ENCODE results near the gene NUMBL. TPM values are rescaled to one million over a fixed set of nuclear protein-coding genes. Genes with fewer than 3 reads are reported as not detected.

NUMBL gene
- polyA plus RNA-seq, 1 donor from 2014 or later, result 20.5 TPM

- H3K9me2 ChIP-seq (ENCODE audit: insufficient read depth, low read length), result no peaks in the 10 kb centered on the region
- H4K20me1 ChIP-seq (ENCODE audit: insufficient read depth), result no peaks in the 10 kb centered on the region
- H3K9ac ChIP-seq (ENCODE audit: low read length), result no peak overlapping the region
- H3K36me3 ChIP-seq (ENCODE audit: insufficient read depth, low read length), result no peaks in the 10 kb centered on the region
- H3K9me3 ChIP-seq (ENCODE audit: low read length), result no peaks in the 10 kb centered on the region
- no peaks in the 10 kb centered on the region for H3F3A ChIP-seq (ENCODE audit: insufficient read depth, low read length, poor library complexity, severe bottlenecking)
- H3K79me2 ChIP-seq (replicated peaks; ENCODE audit: insufficient read depth, low read length), result no peaks in the 10 kb centered on the region
- H3K27ac ChIP-seq (ENCODE audit: low read length), result no peak overlapping the region
- TF ChIP-seq EZH2 (IDR thresholded peaks at IDR 0.05; ENCODE audit: borderline replicate concordance, insufficient read depth, low read length, poor library complexity, severe bottlenecking) (no peak), MXI1 (conservative IDR thresholded peaks at IDR 0.05; ENCODE audit: poor library complexity, severe bottlenecking) (no peak), TAF1 (IDR thresholded peaks at IDR 0.05; ENCODE audit: low read depth) (no peak), EP300 (conservative IDR thresholded peaks at IDR 0.05; ENCODE audit: poor library complexity, severe bottlenecking) (no peak), RAD21 (conservative IDR thresholded peaks at IDR 0.05) (no peak), POLR2AphosphoS5 (IDR thresholded peaks at IDR 0.05) (no peak), CTCF (IDR thresholded peaks at IDR 0.05; ENCODE audit: poor library complexity, severe bottlenecking) (no peak), SMC3 (conservative IDR thresholded peaks at IDR 0.05; ENCODE audit: poor library complexity) (no peak)
- TF ChIP-seq, protein P1, sequence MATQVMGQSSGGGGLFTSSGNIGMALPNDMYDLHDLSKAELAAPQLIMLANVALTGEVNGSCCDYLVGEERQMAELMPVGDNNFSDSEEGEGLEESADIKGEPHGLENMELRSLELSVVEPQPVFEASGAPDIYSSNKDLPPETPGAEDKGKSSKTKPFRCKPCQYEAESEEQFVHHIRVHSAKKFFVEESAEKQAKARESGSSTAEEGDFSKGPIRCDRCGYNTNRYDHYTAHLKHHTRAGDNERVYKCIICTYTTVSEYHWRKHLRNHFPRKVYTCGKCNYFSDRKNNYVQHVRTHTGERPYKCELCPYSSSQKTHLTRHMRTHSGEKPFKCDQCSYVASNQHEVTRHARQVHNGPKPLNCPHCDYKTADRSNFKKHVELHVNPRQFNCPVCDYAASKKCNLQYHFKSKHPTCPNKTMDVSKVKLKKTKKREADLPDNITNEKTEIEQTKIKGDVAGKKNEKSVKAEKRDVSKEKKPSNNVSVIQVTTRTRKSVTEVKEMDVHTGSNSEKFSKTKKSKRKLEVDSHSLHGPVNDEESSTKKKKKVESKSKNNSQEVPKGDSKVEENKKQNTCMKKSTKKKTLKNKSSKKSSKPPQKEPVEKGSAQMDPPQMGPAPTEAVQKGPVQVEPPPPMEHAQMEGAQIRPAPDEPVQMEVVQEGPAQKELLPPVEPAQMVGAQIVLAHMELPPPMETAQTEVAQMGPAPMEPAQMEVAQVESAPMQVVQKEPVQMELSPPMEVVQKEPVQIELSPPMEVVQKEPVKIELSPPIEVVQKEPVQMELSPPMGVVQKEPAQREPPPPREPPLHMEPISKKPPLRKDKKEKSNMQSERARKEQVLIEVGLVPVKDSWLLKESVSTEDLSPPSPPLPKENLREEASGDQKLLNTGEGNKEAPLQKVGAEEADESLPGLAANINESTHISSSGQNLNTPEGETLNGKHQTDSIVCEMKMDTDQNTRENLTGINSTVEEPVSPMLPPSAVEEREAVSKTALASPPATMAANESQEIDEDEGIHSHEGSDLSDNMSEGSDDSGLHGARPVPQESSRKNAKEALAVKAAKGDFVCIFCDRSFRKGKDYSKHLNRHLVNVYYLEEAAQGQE (IDR thresholded peaks at IDR 0.05; ENCODE audit: borderline replicate concordance), result no peak
- H2AFZ ChIP-seq (ENCODE audit: low read depth, low read length), result no peak overlapping the region
- H3K4me3 ChIP-seq (ENCODE audit: low read length), result no peak overlapping the region
- H3K4me2 ChIP-seq (ENCODE audit: low read length), result no peak overlapping the region
- no peaks in the 10 kb centered on the region for H3K27me3 ChIP-seq (ENCODE audit: insufficient read depth, low read depth, low read length)
Observed at GRCh38 chr19:40695881-40696280, 5.4 kb upstream of the NUMBL start.

- H4K20me1 ChIP-seq (ENCODE audit: insufficient read depth), result no peaks in the 10 kb centered on the region
- H3K4me3 ChIP-seq (ENCODE audit: low read length), result no peak overlapping the region
- H3F3A ChIP-seq (ENCODE audit: insufficient read depth, low read length, poor library complexity, severe bottlenecking), result no peaks in the 10 kb centered on the region
- H3K36me3 ChIP-seq (ENCODE audit: insufficient read depth, low read length), result no peaks in the 10 kb centered on the region
- no peaks in the 10 kb centered on the region for H3K9me2 ChIP-seq (ENCODE audit: insufficient read depth, low read length)
- H3K79me2 ChIP-seq (replicated peaks; ENCODE audit: insufficient read depth, low read length), result peaks cover 8% of the 10 kb centered on the region
- no peak overlapping the region for H2AFZ ChIP-seq (ENCODE audit: low read depth, low read length)
- no peak overlapping the region for H3K4me2 ChIP-seq (ENCODE audit: low read length)
- H3K27ac ChIP-seq (ENCODE audit: low read length), result no peak overlapping the region
- no peak overlapping the region for H3K9ac ChIP-seq (ENCODE audit: low read length)
- no peaks in the 10 kb centered on the region for H3K27me3 ChIP-seq (ENCODE audit: insufficient read depth, low read depth, low read length)
- no peaks in the 10 kb centered on the region for H3K9me3 ChIP-seq (ENCODE audit: low read length)
- TF ChIP-seq POLR2AphosphoS5 (IDR thresholded peaks at IDR 0.05), result no peak
- TF ChIP-seq EP300 (conservative IDR thresholded peaks at IDR 0.05; ENCODE audit: poor library complexity, severe bottlenecking), result no peak
- TF ChIP-seq, protein P1 (IDR thresholded peaks at IDR 0.05; ENCODE audit: borderline replicate concordance), result no peak
- no peak for TF ChIP-seq CTCF (IDR thresholded peaks at IDR 0.05; ENCODE audit: poor library complexity, severe bottlenecking)
- no peak for TF ChIP-seq EZH2 (IDR thresholded peaks at IDR 0.05; ENCODE audit: borderline replicate concordance, insufficient read depth, low read length, poor library complexity, severe bottlenecking)
- no peak for TF ChIP-seq RAD21 (conservative IDR thresholded peaks at IDR 0.05)
- TF ChIP-seq MXI1 (conservative IDR thresholded peaks at IDR 0.05; ENCODE audit: poor library complexity, severe bottlenecking), result no peak
- no peak for TF ChIP-seq SMC3 (conservative IDR thresholded peaks at IDR 0.05; ENCODE audit: poor library complexity)
- no peak for TF ChIP-seq TAF1 (IDR thresholded peaks at IDR 0.05; ENCODE audit: low read depth)
Observed at GRCh38 chr19:40693896-40694295, 3.4 kb upstream of the NUMBL start.

All from neural cell (in vitro differentiated cells).